Measurements from ENCODE around the gene GRIA1.

The GRIA1 gene

GRCh38 chr5:153552886-153553285 is 62.4 kb downstream of the GRIA1 start:
- DNase-seq: no peak

GRCh38 chr5:153555420-153556114 is 65.1 kb downstream of the GRIA1 start:
- DNase-seq: no peak

GRCh38 chr5:153558957-153559356 is 68.5 kb downstream of the GRIA1 start:
- DNase-seq: no peak

GRCh38 chr5:153559926-153560325 is 69.5 kb downstream of the GRIA1 start:
- no peak for DNase-seq

GRCh38 chr5:153562189-153562588 is 71.7 kb downstream of the GRIA1 start:
- DNase-seq: peak; percentile 3

- no peak for DNase-seq
Measured at GRCh38 chr5:153565822-153566221, 75.4 kb downstream of the GRIA1 start.

- DNase-seq: no peak
Measured at GRCh38 chr5:153569036-153569435, 78.6 kb downstream of the GRIA1 start.

GRCh38 chr5:153571162-153571561 is 80.7 kb downstream of the GRIA1 start:
- DNase-seq: no peak

- no peak for DNase-seq
Measured at GRCh38 chr5:153572411-153573145, 82.1 kb downstream of the GRIA1 start.

GRCh38 chr5:153573326-153574033 is 83.0 kb downstream of the GRIA1 start:
- no peak for DNase-seq

- DNase-seq: no peak
Measured at GRCh38 chr5:153584126-153584959, 93.9 kb downstream of the GRIA1 start.

GRCh38 chr5:153584960-153585359 is 94.5 kb downstream of the GRIA1 start:
- no peak for DNase-seq

GRCh38 chr5:153585622-153586277 is 95.3 kb downstream of the GRIA1 start:
- DNase-seq: no peak

GRCh38 chr5:153592081-153592480 is 101.6 kb downstream of the GRIA1 start:
- no peak for DNase-seq

- no peak for DNase-seq
Measured at GRCh38 chr5:153594785-153595184, 104.3 kb downstream of the GRIA1 start.

GRCh38 chr5:153598099-153598498 is 107.6 kb downstream of the GRIA1 start:
- no peak for DNase-seq

- no peak for DNase-seq
Measured at GRCh38 chr5:153601377-153601776, 110.9 kb downstream of the GRIA1 start.

- no peak for DNase-seq
Measured at GRCh38 chr5:153605386-153605785, 114.9 kb downstream of the GRIA1 start.

GRCh38 chr5:153610009-153610408 is 119.5 kb downstream of the GRIA1 start:
- no peak for DNase-seq

GRCh38 chr5:153610811-153611210 is 120.3 kb downstream of the GRIA1 start:
- DNase-seq: no peak

GRCh38 chr5:153613144-153613543 is 122.7 kb downstream of the GRIA1 start:
- DNase-seq: no peak

GRCh38 chr5:153613672-153614071 is 123.2 kb downstream of the GRIA1 start:
- no peak for DNase-seq
